ENCODE data around the gene PTPRD. TPM values are rescaled to one million over a fixed set of nuclear protein-coding genes. Genes with fewer than 3 reads are reported as not detected.

The PTPRD gene
- total RNA-seq, 1 experiment from 2014 or later, result 70.1 TPM

- no peaks in the 10 kb centered on the region for H3K36me3 ChIP-seq (ENCODE audit: control insufficient read depth, insufficient read depth, low read length)
- CTCF ChIA-PET, result no interaction called here
- no peaks in the 10 kb centered on the region for H3K9me3 Mint-ChIP-seq (ENCODE audit: unreplicated experiment)
- H3K9me3 ChIP-seq, result no peaks in the 10 kb centered on the region
- no peaks in the 10 kb centered on the region for H3K4me1 ChIP-seq
- POLR2A ChIA-PET, result no interaction called here
- H3K27me3 ChIP-seq (replicated peaks; ENCODE audit: control insufficient read depth, insufficient read depth, low read length), result no peaks in the 10 kb centered on the region
- BruUV-seq (replicated peaks), result no TSS peak
- no peaks in the 10 kb centered on the region for H3K27me3 Mint-ChIP-seq (ENCODE audit: insufficient read depth, unreplicated experiment)
- H3K4me3 ChIP-seq (ENCODE audit: low read depth, low read length), result no peak overlapping the region
- H3K36me3 Mint-ChIP-seq (ENCODE audit: insufficient read depth, unreplicated experiment), result no peaks in the 10 kb centered on the region
- H3K27ac Mint-ChIP-seq (ENCODE audit: unreplicated experiment), result no peak overlapping the region
- intact Hi-C loops (cut with micrococcal nuclease; ENCODE audit: unreplicated experiment), result no loop called here
- H3K4me3 Mint-ChIP-seq (ENCODE audit: unreplicated experiment), result no peak overlapping the region
- TF ChIP-seq CTCF (IDR thresholded peaks at IDR 0.05; ENCODE audit: insufficient read depth in 1 of 2, low read depth in 1 of 2, low read length in 1 of 2, severe bottlenecking in 1 of 2, unreplicated experiment in 1 of 2), result no peak
- no peaks in the 10 kb centered on the region for H3K4me1 Mint-ChIP-seq (ENCODE audit: low read depth, unreplicated experiment)
- DNase-seq, result no peak
These were observed 1926.3 kb downstream of the PTPRD start for GRCh38 chr9:8686516-8686915.

DNA sequence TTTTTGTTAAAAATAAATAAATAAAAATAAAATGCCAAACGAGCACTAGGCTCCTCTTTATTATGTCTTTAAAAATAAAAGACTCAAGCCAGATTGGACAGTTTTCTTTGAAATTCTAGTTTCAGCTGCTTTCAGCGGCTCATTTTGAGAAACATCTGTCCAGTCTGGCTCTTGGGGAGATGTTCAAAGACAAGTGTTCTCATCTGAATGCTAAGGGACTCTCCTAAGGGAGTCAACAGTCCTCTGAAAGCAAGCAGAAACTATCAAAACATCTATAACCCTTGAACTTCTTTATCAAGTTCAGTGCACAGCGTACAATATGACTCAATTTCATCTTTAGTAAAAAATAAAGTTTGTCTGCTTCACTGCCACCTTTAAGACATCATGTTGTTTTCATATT lies 1927.0 kb downstream of the PTPRD start:
- ChIA-PET POLR2A (no interaction called here), CTCF (no interaction called here)
- Histone ChIP-seq H3K27me3 (replicated peaks; ENCODE audit: control insufficient read depth, insufficient read depth, low read length) (no peaks in the 10 kb centered on the region), H3K9me3 (no peaks in the 10 kb centered on the region), H3K4me1 (no peaks in the 10 kb centered on the region), H3K36me3 (ENCODE audit: control insufficient read depth, insufficient read depth, low read length) (no peaks in the 10 kb centered on the region), H3K4me3 (ENCODE audit: low read depth, low read length) (no peak overlapping the region)
- no peak for TF ChIP-seq CTCF (IDR thresholded peaks at IDR 0.05; ENCODE audit: insufficient read depth in 1 of 2, low read depth in 1 of 2, low read length in 1 of 2, severe bottlenecking in 1 of 2, unreplicated experiment in 1 of 2)
- H3K4me1 Mint-ChIP-seq (ENCODE audit: low read depth, unreplicated experiment), result no peaks in the 10 kb centered on the region
- intact Hi-C loops (cut with micrococcal nuclease; ENCODE audit: unreplicated experiment), result no loop called here
- no peak overlapping the region for H3K4me3 Mint-ChIP-seq (ENCODE audit: unreplicated experiment)
- H3K27me3 Mint-ChIP-seq (ENCODE audit: insufficient read depth, unreplicated experiment), result no peaks in the 10 kb centered on the region
- H3K9me3 Mint-ChIP-seq (ENCODE audit: unreplicated experiment), result no peaks in the 10 kb centered on the region
- BruUV-seq (replicated peaks), result no TSS peak
- no peak for DNase-seq
- H3K27ac Mint-ChIP-seq (ENCODE audit: unreplicated experiment), result no peak overlapping the region
- no peaks in the 10 kb centered on the region for H3K36me3 Mint-ChIP-seq (ENCODE audit: insufficient read depth, unreplicated experiment)

DNA sequence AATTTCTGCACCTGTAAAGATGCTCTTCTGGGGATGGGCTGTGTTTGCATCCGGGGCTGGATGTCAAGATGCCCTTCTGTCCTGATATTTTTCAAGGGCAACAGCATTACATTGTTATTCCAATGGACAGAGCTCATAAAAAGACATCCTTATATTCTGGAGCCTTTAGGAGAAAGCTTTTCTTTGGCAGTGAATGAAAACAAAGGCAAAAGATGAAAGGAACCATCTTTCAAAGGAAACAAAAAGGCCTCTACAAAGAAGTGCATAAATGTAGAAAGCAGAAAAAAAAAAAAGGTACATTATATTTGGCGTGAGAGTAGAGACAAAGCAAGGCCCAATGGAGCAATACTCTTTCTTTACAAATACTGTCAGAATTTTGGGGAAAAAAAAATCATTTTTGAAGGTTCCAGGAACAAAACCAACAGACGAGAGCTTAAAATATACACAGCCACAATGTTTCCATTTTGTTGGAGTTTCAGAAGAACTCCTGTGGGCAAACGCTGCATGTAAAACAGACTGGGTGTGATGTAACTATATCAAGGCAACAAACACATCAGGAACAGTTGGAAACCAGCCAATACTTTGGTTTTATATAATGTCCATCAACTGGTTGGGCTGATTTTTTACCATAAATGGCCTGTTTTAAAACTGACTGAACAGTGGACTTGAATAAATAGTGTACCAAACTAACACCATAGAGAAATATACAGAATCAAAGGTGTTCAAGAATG lies 1927.7 kb downstream of the PTPRD start:
- no peaks in the 10 kb centered on the region for H3K36me3 Mint-ChIP-seq (ENCODE audit: insufficient read depth, unreplicated experiment)
- H3K4me1 Mint-ChIP-seq (ENCODE audit: low read depth, unreplicated experiment), result no peaks in the 10 kb centered on the region
- H3K9me3 Mint-ChIP-seq (ENCODE audit: unreplicated experiment), result no peaks in the 10 kb centered on the region
- no peak for TF ChIP-seq CTCF (IDR thresholded peaks at IDR 0.05; ENCODE audit: insufficient read depth in 1 of 2, low read depth in 1 of 2, low read length in 1 of 2, severe bottlenecking in 1 of 2, unreplicated experiment in 1 of 2)
- BruUV-seq (replicated peaks), result no TSS peak
- no peaks in the 10 kb centered on the region for H3K27me3 Mint-ChIP-seq (ENCODE audit: insufficient read depth, unreplicated experiment)
- ChIA-PET CTCF (no interaction called here), POLR2A (no interaction called here)
- H3K4me3 Mint-ChIP-seq (ENCODE audit: unreplicated experiment), result no peak overlapping the region
- H3K4me3 ChIP-seq (ENCODE audit: low read depth, low read length), result no peak overlapping the region
- intact Hi-C loops (cut with micrococcal nuclease; ENCODE audit: unreplicated experiment), result no loop called here
- no peaks in the 10 kb centered on the region for H3K9me3 ChIP-seq
- no peak overlapping the region for H3K27ac Mint-ChIP-seq (ENCODE audit: unreplicated experiment)
- no peaks in the 10 kb centered on the region for H3K4me1 ChIP-seq
- DNase-seq, result no peak
- no peaks in the 10 kb centered on the region for H3K27me3 ChIP-seq (replicated peaks; ENCODE audit: control insufficient read depth, insufficient read depth, low read length)
- H3K36me3 ChIP-seq (ENCODE audit: control insufficient read depth, insufficient read depth, low read length), result no peaks in the 10 kb centered on the region
